HG02970 (cell line): ENCODE results near the gene STIM1.
A peak's percentile ranks its signal among the peaks of the same experiment; 100 is the strongest.
"Not testable (repeated sequence)": the region's sequence is repeated elsewhere in the genome, so short reads cannot be mapped to it uniquely, and the experiment has no call there.

Experiments
- ATAC-seq: cut with Tn5 transposase; IDR thresholded peaks from one replicate; pipeline ENCODE4 v1.9.1; 2021; ENCODE audit warnings: mild to moderate bottlenecking, moderate library complexity, moderate number of reproducible peaks; ENCODE audit not compliant: unreplicated experiment, low FRiP score

Gene STIM1

GRCh38 chr11:3854977-3855807 is at the start of gene STIM1:
TSS of gene STIM1 (plus strand) at chr11:3855664. CDS start at chr11:3856271, 607 bp downstream.
- peak; percentile 66 for ATAC-seq

GRCh38 chr11:3807909-3808860 is 47.3 kb upstream of the STIM1 start, which contains the start of gene PGAP2:
TSS of gene PGAP2 (plus strand) at chr11:3808560. CDS start at chr11:3811260, 2,700 bp downstream.
- no peak for ATAC-seq

- ATAC-seq, result no peak
These were observed 46.4 kb upstream of the STIM1 start for GRCh38 chr11:3808861-3809623.

- ATAC-seq, result no peak
These were observed 45.9 kb upstream of the STIM1 start for GRCh38 chr11:3809624-3809928.

- no peak for ATAC-seq
These were observed 45.0 kb upstream of the STIM1 start for GRCh38 chr11:3810446-3810845.

- no peak for ATAC-seq
These were observed 44.5 kb upstream of the STIM1 start for GRCh38 chr11:3810951-3811350.

GRCh38 chr11:3814832-3815231 is 40.6 kb upstream of the STIM1 start:
- ATAC-seq, result not testable (repeated sequence)

GRCh38 chr11:3815845-3816244 is 39.6 kb upstream of the STIM1 start:
- no peak for ATAC-seq

GRCh38 chr11:3816673-3817072 is 38.8 kb upstream of the STIM1 start:
- no peak for ATAC-seq

- ATAC-seq, result no peak
These were observed 38.2 kb upstream of the STIM1 start for GRCh38 chr11:3817181-3817800.

GRCh38 chr11:3820971-3821370 is 34.5 kb upstream of the STIM1 start:
- no peak for ATAC-seq

GRCh38 chr11:3822312-3822711 is 33.2 kb upstream of the STIM1 start:
- no peak for ATAC-seq

- no peak for ATAC-seq
These were observed 32.2 kb upstream of the STIM1 start for GRCh38 chr11:3823303-3823702.

GRCh38 chr11:3823762-3824506 is 31.5 kb upstream of the STIM1 start:
- ATAC-seq, result no peak

- ATAC-seq, result no peak
These were observed 30.6 kb upstream of the STIM1 start for GRCh38 chr11:3824714-3825472.

- no peak for ATAC-seq
These were observed 29.9 kb upstream of the STIM1 start for GRCh38 chr11:3825473-3826154.

GRCh38 chr11:3826721-3827120 is 28.7 kb upstream of the STIM1 start:
- no peak for ATAC-seq
